Keratinocyte (primary cell): ENCODE results near the gene KIAA0586. TPM values are rescaled to one million over a fixed set of nuclear protein-coding genes. Genes with fewer than 3 reads are reported as not detected.

Source experiments
- DNase-seq: peaks from one replicate; pipeline ENCODE4 v3.0.0-alpha.2; 2011; ENCODE audit warnings: low read depth, missing footprints, low spot score
- FAIRE-seq: peaks from 2 replicates; lab custom pipeline; 2011; peaks lifted over from hg19 to GRCh38; lab: Jason Lieb, UNC
- H2AFZ ChIP-seq: 2 replicates; pipeline ENCODE4 v1.6.0; 2012; ENCODE audit warnings: low read length, control low read depth, inconsistent platforms; ENCODE audit not compliant: control insufficient read depth
- H3K27ac ChIP-seq: 2 replicates; pipeline ENCODE4 v1.5.1; 2011; ENCODE audit warnings: low read length; ENCODE audit not compliant: control insufficient read depth, insufficient read depth
- H3K27me3 ChIP-seq: 3 replicates; pipeline ENCODE4 v1.6.0; 2011; ENCODE audit warnings: low read length; ENCODE audit not compliant: control insufficient read depth, insufficient read depth; ENCODE audit errors: extremely low read depth
- H3K36me3 ChIP-seq, 2 experiments: 2 replicates in 1 of 2; 3 replicates in 1 of 2; pipeline ENCODE4 v1.5.1; 2011; ENCODE audit warnings: low read length in 2 of 2, mild to moderate bottlenecking in 1 of 2; ENCODE audit not compliant: control insufficient read depth in 2 of 2, insufficient read depth in 2 of 2; ENCODE audit errors: extremely low read depth in 1 of 2
- H3K4me1 ChIP-seq: 3 replicates; pipeline ENCODE4 v1.5.1; 2011; ENCODE audit warnings: low read length; ENCODE audit not compliant: control insufficient read depth, insufficient read depth; ENCODE audit errors: extremely low read depth
- H3K4me2 ChIP-seq: 3 replicates; pipeline ENCODE4 v1.6.0; 2011; ENCODE audit warnings: low read depth, low read length; ENCODE audit not compliant: control insufficient read depth, insufficient read depth; ENCODE audit errors: extremely low read depth
- H3K4me3 ChIP-seq, 3 experiments: fragments of 200-600 bp in 1 of 3; sonication (generic) in 1 of 3; 2 replicates in 2 of 3; 3 replicates in 1 of 3; pipeline ENCODE4 v1.5.1; 2011 to 2016; ENCODE audit warnings: low read length in 3 of 3, mild to moderate bottlenecking in 3 of 3, control low read depth in 2 of 3, inconsistent platforms in 1 of 3, low read depth in 1 of 3, mixed read lengths in 1 of 3, mixed run types in 1 of 3, moderate library complexity in 1 of 3; ENCODE audit not compliant: control insufficient read depth in 2 of 3, insufficient read depth in 2 of 3; ENCODE audit errors: extremely low read depth in 1 of 3
- H3K79me2 ChIP-seq: 2 replicates; pipeline ENCODE4 v1.6.0; 2012; ENCODE audit warnings: low read length; ENCODE audit not compliant: control insufficient read depth, insufficient read depth
- H3K9ac ChIP-seq: 3 replicates; pipeline ENCODE4 v1.6.0; 2011; ENCODE audit warnings: low read length; ENCODE audit not compliant: control insufficient read depth, insufficient read depth; ENCODE audit errors: extremely low read depth
- H3K9me1 ChIP-seq: 3 replicates; pipeline ENCODE4 v1.6.0; 2011; ENCODE audit warnings: low read length; ENCODE audit not compliant: control insufficient read depth, insufficient read depth; ENCODE audit errors: extremely low read depth
- H3K9me3 ChIP-seq: 2 replicates; pipeline ENCODE4 v1.5.1; 2012; ENCODE audit warnings: low read depth, low read length; ENCODE audit not compliant: control insufficient read depth
- H4K20me1 ChIP-seq: 3 replicates; pipeline ENCODE4 v1.6.0; 2011; ENCODE audit warnings: low read length; ENCODE audit not compliant: control insufficient read depth, insufficient read depth; ENCODE audit errors: extremely low read depth
- EZH2 ChIP-seq: IDR thresholded peaks from one replicate; pipeline ENCODE4 v1.6.1; 2012; ENCODE audit warnings: inconsistent platforms, mild to moderate bottlenecking, low read length, moderate library complexity
- dilution Hi-C: fragments of 300-500 bp; cut with MboI; formaldehyde crosslinking; loops from one replicate; pipeline ENCODE4 v1.7.0; 2020; ENCODE audit warnings: low sequenced_read_pairs; ENCODE audit not compliant: extremely low pct_ligation_motif_present
- polyA plus RNA-seq, 5 experiments: library from polyadenylated mRNA; depleted of rRNA in 3 of 5; stranded (reverse) in 3 of 5; stranded (forward) in 1 of 5; unstranded in 1 of 5; fragments of >200 nt; gene quantifications; 1 replicate in 1 of 5; 2 replicates in 3 of 5; 3 replicates in 1 of 5; pipeline versions ENCODE4 v1.2.1 to v1.2.3, GENCODE V29; 2011 to 2012; ENCODE audit warnings: missing spikeins in 2 of 5, low read depth in 1 of 5, low replicate concordance in 1 of 5
- TF ChIP-seq, protein P1 (sequence below), 3 experiments: IDR thresholded peaks in 1 of 3; conservative IDR thresholded peaks in 1 of 3; optimal IDR thresholded peaks in 1 of 3; 2 replicates in 2 of 3; 3 replicates in 1 of 3; pipeline versions ENCODE3 to v1.5.1; 2011; ENCODE audit warnings: low read length in 3 of 3, mild to moderate bottlenecking in 3 of 3, moderate library complexity in 2 of 3, control low read depth in 1 of 3, inconsistent platforms in 1 of 3; ENCODE audit not compliant: insufficient read depth in 2 of 3; ENCODE audit errors: extremely low read depth in 1 of 3

Gene KIAA0586
- polyA plus RNA-seq, 1 donor (not counting 4 experiments of a cell fraction or from before 2014, with no cell fraction given): 12.4 TPM

DNA sequence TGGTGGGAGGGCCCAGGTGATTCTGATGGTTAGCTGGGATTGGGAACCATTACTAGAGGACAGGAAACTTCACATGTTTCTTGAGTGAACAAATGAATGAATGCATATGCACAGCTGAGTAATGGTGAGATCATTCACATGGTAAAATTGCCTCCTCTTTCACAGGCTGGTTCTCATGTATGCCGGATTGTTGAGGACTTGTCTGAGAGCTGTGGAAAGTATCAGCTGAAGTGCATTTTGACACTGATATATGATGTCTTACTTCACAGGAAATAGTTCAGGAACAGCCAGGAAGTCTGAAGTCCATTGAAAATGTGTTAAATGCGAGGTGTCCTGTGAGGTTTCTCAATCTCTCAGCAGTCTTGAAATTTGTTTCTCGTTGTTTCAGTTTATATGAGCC is 132.7 kb downstream of the KIAA0586 start:
- no peak overlapping the region for H3K4me2 ChIP-seq
- DNase-seq: no peak
- no peak overlapping the region for H3K9ac ChIP-seq
- no peaks in the 10 kb centered on the region for H3K36me3 ChIP-seq
- no peaks in the 10 kb centered on the region for H3K27me3 ChIP-seq
- H4K20me1 ChIP-seq: no peaks in the 10 kb centered on the region
- dilution Hi-C loops: no loop called here
- H3K9me3 ChIP-seq: no peaks in the 10 kb centered on the region
- no peaks in the 10 kb centered on the region for H3K4me1 ChIP-seq
- H3K4me3 ChIP-seq: no peak overlapping the region
- H2AFZ ChIP-seq: no peak overlapping the region
- no peak overlapping the region for H3K27ac ChIP-seq
- H3K9me1 ChIP-seq: no peaks in the 10 kb centered on the region
- no peak for TF ChIP-seq EZH2
- TF ChIP-seq, protein P1, sequence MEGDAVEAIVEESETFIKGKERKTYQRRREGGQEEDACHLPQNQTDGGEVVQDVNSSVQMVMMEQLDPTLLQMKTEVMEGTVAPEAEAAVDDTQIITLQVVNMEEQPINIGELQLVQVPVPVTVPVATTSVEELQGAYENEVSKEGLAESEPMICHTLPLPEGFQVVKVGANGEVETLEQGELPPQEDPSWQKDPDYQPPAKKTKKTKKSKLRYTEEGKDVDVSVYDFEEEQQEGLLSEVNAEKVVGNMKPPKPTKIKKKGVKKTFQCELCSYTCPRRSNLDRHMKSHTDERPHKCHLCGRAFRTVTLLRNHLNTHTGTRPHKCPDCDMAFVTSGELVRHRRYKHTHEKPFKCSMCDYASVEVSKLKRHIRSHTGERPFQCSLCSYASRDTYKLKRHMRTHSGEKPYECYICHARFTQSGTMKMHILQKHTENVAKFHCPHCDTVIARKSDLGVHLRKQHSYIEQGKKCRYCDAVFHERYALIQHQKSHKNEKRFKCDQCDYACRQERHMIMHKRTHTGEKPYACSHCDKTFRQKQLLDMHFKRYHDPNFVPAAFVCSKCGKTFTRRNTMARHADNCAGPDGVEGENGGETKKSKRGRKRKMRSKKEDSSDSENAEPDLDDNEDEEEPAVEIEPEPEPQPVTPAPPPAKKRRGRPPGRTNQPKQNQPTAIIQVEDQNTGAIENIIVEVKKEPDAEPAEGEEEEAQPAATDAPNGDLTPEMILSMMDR (optimal IDR thresholded peaks at IDR 0.05 in 1 of 3, IDR thresholded peaks at IDR 0.05 in 1 of 3, conservative IDR thresholded peaks at IDR 0.05 in 1 of 3; ENCODE audit: extremely low read depth in 1 of 3, insufficient read depth in 2 of 3, low read length in 3 of 3): no peak
- H3K79me2 ChIP-seq: no peaks in the 10 kb centered on the region
- no peak for FAIRE-seq

DNA sequence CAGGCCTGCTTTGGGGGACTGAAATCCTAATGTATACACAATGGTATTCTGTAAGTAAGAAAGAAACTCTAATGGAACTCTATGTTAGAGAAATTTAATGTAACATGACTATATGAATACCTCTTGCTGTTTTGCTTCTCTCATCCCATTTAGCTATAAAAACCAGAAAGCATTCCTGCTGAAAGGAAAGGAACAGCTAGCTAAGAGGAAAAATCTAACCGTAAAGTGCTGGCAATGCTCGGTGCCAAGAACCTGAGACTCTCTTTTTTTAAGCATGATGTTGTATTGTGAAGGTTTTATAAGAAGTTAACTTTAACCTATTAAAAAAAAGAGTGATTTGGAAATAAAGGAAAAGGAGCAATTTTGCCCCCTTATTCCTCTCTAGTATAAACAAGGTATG is 134.6 kb downstream of the KIAA0586 start:
- H3K9me3 ChIP-seq: no peaks in the 10 kb centered on the region
- H3K27ac ChIP-seq: no peak overlapping the region
- H3K4me2 ChIP-seq: no peak overlapping the region
- no peaks in the 10 kb centered on the region for H3K4me1 ChIP-seq
- H3K4me3 ChIP-seq: no peak overlapping the region
- no peaks in the 10 kb centered on the region for H3K9me1 ChIP-seq
- TF ChIP-seq, protein P1 (optimal IDR thresholded peaks at IDR 0.05 in 1 of 3, IDR thresholded peaks at IDR 0.05 in 1 of 3, conservative IDR thresholded peaks at IDR 0.05 in 1 of 3; ENCODE audit: extremely low read depth in 1 of 3, insufficient read depth in 2 of 3, low read length in 3 of 3): no peak
- TF ChIP-seq EZH2: no peak
- H2AFZ ChIP-seq: no peak overlapping the region
- no peaks in the 10 kb centered on the region for H3K79me2 ChIP-seq
- H3K27me3 ChIP-seq: no peaks in the 10 kb centered on the region
- no peak for FAIRE-seq
- no peaks in the 10 kb centered on the region for H4K20me1 ChIP-seq
- DNase-seq: no peak
- dilution Hi-C loops: no loop called here
- no peak overlapping the region for H3K9ac ChIP-seq
- H3K36me3 ChIP-seq: no peaks in the 10 kb centered on the region
